Upper lobe of left lung (tissue), 6 donors: ENCODE data around the gene ACSL1. TPM values are rescaled to one million over a fixed set of nuclear protein-coding genes. Genes with fewer than 3 reads are reported as not detected.

ENCODE experiments used
- ATAC-seq, 2 donors: fragments of 200-7000 bp; cut with Tn5 transposase; one replicate each; pipeline ENCODE4 v1.9.1; 2022; ENCODE audit warnings: mild to moderate bottlenecking in 2 of 2, moderate library complexity in 2 of 2; ENCODE audit not compliant: low FRiP score in 2 of 2
- DNase-seq, 2 donors: peaks; one replicate each; pipeline ENCODE4 v3.0.0-alpha.2; 2019 to 2020
- H3K27ac ChIP-seq, 4 donors: fragments of 200-600 bp; sonication (generic); one replicate each; pipeline ENCODE4 v1.5.1; 2016 to 2019
- H3K27me3 ChIP-seq, 4 donors: fragments of 200-600 bp; sonication (generic); one replicate each; pipeline ENCODE4 v1.5.1; 2017 to 2019
- H3K36me3 ChIP-seq, 4 donors: fragments of 200-600 bp; sonication (generic); one replicate each; pipeline ENCODE4 v1.5.1; 2016 to 2019
- H3K4me1 ChIP-seq, 4 donors: fragments of 200-600 bp; sonication (generic); one replicate each; pipeline ENCODE4 v1.5.1; 2018 to 2019
- H3K4me3 ChIP-seq, 4 donors: fragments of 200-600 bp; sonication (generic); one replicate each; pipeline ENCODE4 v1.5.1; 2017 to 2019; ENCODE audit warnings: mild to moderate bottlenecking in 2 of 4, moderate library complexity in 1 of 4
- H3K9me3 ChIP-seq, 4 donors: fragments of 200-600 bp; sonication (generic); one replicate each; pipeline ENCODE4 v1.5.1; 2018 to 2019
- CTCF ChIP-seq, 6 experiments: fragments of 450-650 bp in 4 of 6; fragments of 200-600 bp in 2 of 6; sonication (generic) in 2 of 6; IDR thresholded peaks; one replicate each; pipeline ENCODE4 v1.5.1; 2016 to 2019; ENCODE audit warnings: antibody characterized with exemption in 6 of 6
- EP300 ChIP-seq, 4 donors: sonication (generic); formaldehyde crosslinking; IDR thresholded peaks; one replicate each; pipeline ENCODE4 v1.5.1; 2017; ENCODE audit warnings: antibody characterized with exemption in 4 of 4, control low read depth in 2 of 4
- POLR2A ChIP-seq, 4 donors: fragments of 450-650 bp; IDR thresholded peaks; one replicate each; pipeline ENCODE4 v1.5.1; 2016 to 2017; ENCODE audit warnings: antibody characterized with exemption in 4 of 4, mild to moderate bottlenecking in 2 of 4
- POLR2AphosphoS5 ChIP-seq, 2 donors: sonication (generic); formaldehyde crosslinking; IDR thresholded peaks; one replicate each; pipeline ENCODE4 v1.5.1; 2017; ENCODE audit warnings: antibody characterized with exemption in 2 of 2
- WGBS, 2 donors: methylation state at CpG; one replicate each; pipeline ENCODE4 v1.1.5; 2017 to 2018; 5-methylcytosine and 5-hydroxymethylcytosine counted together
- total RNA-seq, 6 donors: library from RNA; depleted of rRNA in 4 of 6; stranded (reverse); fragments of >200 nt in 4 of 6; gene quantifications; one replicate each; pipeline versions ENCODE4 v1.1.0 to v1.2.1, GENCODE V29; 2016 to 2021
- donor health status: DM: no; HTN: no; CAD: no; lungs with moderate emphysema.
- donor health status: DM: no; HTN: yes; CAD: no; lungs with severe emphysema.

Gene ACSL1
- total RNA-seq, 6 donors from 2014 or later, result 208 to 306 (median 234) TPM

GRCh38 chr4:184833046-184833838, 7.5 kb upstream of the ACSL1 start:
- 48 to 67% methylated on average over 9 to 10 of the region's 10 CpGs for WGBS, 2 donors
- peaks cover 0 to 6% (median 4%) of the 10 kb centered on the region in 4 donors for H3K4me1 ChIP-seq
- no peaks in the 10 kb centered on the region for H3K36me3 ChIP-seq
- peak overlapping the region; percentile 42 to 83 (median 56) for H3K27ac ChIP-seq
- TF ChIP-seq POLR2AphosphoS5 (IDR thresholded peaks at IDR 0.05), result peak; percentile 52 to 55
- TF ChIP-seq EP300 (IDR thresholded peaks at IDR 0.05), result peak in 2 of 4 donors; percentile 6 to 91
- no peak for TF ChIP-seq CTCF (IDR thresholded peaks at IDR 0.05)
- no peak for TF ChIP-seq POLR2A (IDR thresholded peaks at IDR 0.05)
- H3K4me3 ChIP-seq, result no peak overlapping the region
- H3K27me3 ChIP-seq, result no peaks in the 10 kb centered on the region
- H3K9me3 ChIP-seq, result no peaks in the 10 kb centered on the region
- peak; percentile 79 to 93 for ATAC-seq
- peak in 1 of 2 donors; percentile 89 for DNase-seq

GRCh38 chr4:184831153-184831552, 5.4 kb upstream of the ACSL1 start:
- no peaks in the 10 kb centered on the region for H3K27me3 ChIP-seq
- no peaks in the 10 kb centered on the region for H3K9me3 ChIP-seq
- no peak overlapping the region for H3K27ac ChIP-seq
- TF ChIP-seq CTCF (IDR thresholded peaks at IDR 0.05) (no peak), POLR2A (IDR thresholded peaks at IDR 0.05) (no peak), POLR2AphosphoS5 (IDR thresholded peaks at IDR 0.05) (no peak), EP300 (IDR thresholded peaks at IDR 0.05) (no peak)
- 71% methylated on average over 5 of the region's 5 CpGs for WGBS, 2 donors
- ATAC-seq, result no peak
- peaks cover 5 to 15% (median 13%) of the 10 kb centered on the region in 4 donors for H3K4me1 ChIP-seq
- DNase-seq, result no peak
- no peaks in the 10 kb centered on the region for H3K36me3 ChIP-seq
- no peak overlapping the region for H3K4me3 ChIP-seq

- WGBS, 2 donors, result 29 to 32% methylated on average over 11 to 15 of the region's 15 CpGs
- H3K27ac ChIP-seq, result peak overlapping the region; percentile 87 to 92 (median 90)
Measured at GRCh38 chr4:184826691-184827270, 1.0 kb upstream of the ACSL1 start.

GRCh38 chr4:184825141-184825895, 450 bp downstream of the ACSL1 start:
- DNase-seq (peak in 1 of 2 donors; percentile 94), ATAC-seq (peak; percentile 23 to 50)
- Histone ChIP-seq H3K27me3 (no peaks in the 10 kb centered on the region), H3K36me3 (no peaks in the 10 kb centered on the region), H3K27ac (peak overlapping the region; percentile 81 to 92 (median 90)), H3K9me3 (no peaks in the 10 kb centered on the region), H3K4me3 (peak overlapping the region; percentile 33 to 94 (median 78)), H3K4me1 (peaks cover 13 to 25% (median 22%) of the 10 kb centered on the region in 4 donors)
- peak in 1 of 6 experiments; percentile 51 for TF ChIP-seq CTCF (IDR thresholded peaks at IDR 0.05)
- TF ChIP-seq POLR2A (IDR thresholded peaks at IDR 0.05), result no peak
- WGBS, 2 donors, result 5 to 11% methylated on average over 8 to 15 of the region's 92 CpGs

More at GRCh38 chr4:184826691-184827270, 1.0 kb upstream of the ACSL1 start:
- no peak for DNase-seq
- Histone ChIP-seq H3K36me3 (no peaks in the 10 kb centered on the region), H3K9me3 (no peaks in the 10 kb centered on the region), H3K27me3 (no peaks in the 10 kb centered on the region), H3K4me1 (peaks cover 13 to 19% (median 16%) of the 10 kb centered on the region in 4 donors), H3K4me3 (peak overlapping the region; percentile 77 to 94 (median 80))
- no peak for TF ChIP-seq CTCF (IDR thresholded peaks at IDR 0.05)
- ATAC-seq, result peak; percentile 27 to 67
